Measurements from ENCODE around the gene TTL.

Gene TTL

GRCh38 chr2:112449854-112450253 lies 32.1 kb upstream of the TTL start:
- no peak for TF ChIP-seq CTCF (conservative IDR thresholded peaks at IDR 0.05; ENCODE audit: low read depth, low read length)
- no peak for DNase-seq (ENCODE audit: low read depth)
- H3K4me3 ChIP-seq (ENCODE audit: low read length): no peak overlapping the region

GRCh38 chr2:112451317-112451716 lies 30.6 kb upstream of the TTL start:
- H3K4me3 ChIP-seq (ENCODE audit: low read length): no peak overlapping the region
- TF ChIP-seq CTCF (conservative IDR thresholded peaks at IDR 0.05; ENCODE audit: low read depth, low read length): no peak
- DNase-seq (ENCODE audit: low read depth): no peak

- DNase-seq (ENCODE audit: low read depth): no peak
- no peak for TF ChIP-seq CTCF (conservative IDR thresholded peaks at IDR 0.05; ENCODE audit: low read depth, low read length)
- no peak overlapping the region for H3K4me3 ChIP-seq (ENCODE audit: low read length)
These were observed 27.4 kb upstream of the TTL start for GRCh38 chr2:112454586-112454985.

- TF ChIP-seq CTCF (conservative IDR thresholded peaks at IDR 0.05; ENCODE audit: low read depth, low read length): no peak
- no peak for DNase-seq (ENCODE audit: low read depth)
- no peak overlapping the region for H3K4me3 ChIP-seq (ENCODE audit: low read length)
These were observed 22.6 kb upstream of the TTL start for GRCh38 chr2:112459372-112459771.

- no peak for TF ChIP-seq CTCF (conservative IDR thresholded peaks at IDR 0.05; ENCODE audit: low read depth, low read length)
- DNase-seq (ENCODE audit: low read depth): no peak
- no peak overlapping the region for H3K4me3 ChIP-seq (ENCODE audit: low read length)
These were observed 19.8 kb upstream of the TTL start for GRCh38 chr2:112462178-112462577.

- no peak for TF ChIP-seq CTCF (conservative IDR thresholded peaks at IDR 0.05; ENCODE audit: low read depth, low read length)
These were observed 18.7 kb upstream of the TTL start for GRCh38 chr2:112463256-112463655.

GRCh38 chr2:112465382-112465781 lies 16.6 kb upstream of the TTL start:
- TF ChIP-seq CTCF (conservative IDR thresholded peaks at IDR 0.05; ENCODE audit: low read depth, low read length): peak; percentile 30
- H3K4me3 ChIP-seq (ENCODE audit: low read length): no peak overlapping the region
- no peak for DNase-seq (ENCODE audit: low read depth)

More at GRCh38 chr2:112463256-112463655, 18.7 kb upstream of the TTL start:
- no peak for DNase-seq (ENCODE audit: low read depth)
- no peak overlapping the region for H3K4me3 ChIP-seq (ENCODE audit: low read length)
